A673 (cell line): ENCODE results near the gene METTL1. TPM values are rescaled to one million over a fixed set of nuclear protein-coding genes. Genes with fewer than 3 reads are reported as not detected.

Experiments
- BruUV-seq: library from RNA; stranded (reverse); fragments of 400-500 nt; replicated peaks from 2 replicates; lab custom pipeline; 2021; lab: Mats Ljungman, UMichigan
- CTCF ChIA-PET: fragments of 300-600 bp; sonication (Branson Sonifier 250); formaldehyde crosslinking; loops from one replicate; lab custom pipeline; 2022; ENCODE audit warnings: antibody characterized with exemption; lab: Charles Lee
- POLR2A ChIA-PET: fragments of 300-600 bp; sonication (Branson Sonifier 250); formaldehyde crosslinking; loops from one replicate; lab custom pipeline; 2022; ENCODE audit warnings: antibody characterized with exemption; ENCODE audit not compliant: low non-redundant PET; lab: Charles Lee
- DNase-seq: peaks from one replicate; pipeline ENCODE4 v3.0.0-alpha.2; 2015; ENCODE audit warnings: low spot score
- H3K27ac ChIP-seq: fragments of 200-600 bp; sonication (generic); 2 replicates; pipeline ENCODE4 v1.5.1; 2016; ENCODE audit warnings: mixed run types, low read depth, mild to moderate bottlenecking, mixed read lengths, antibody characterized with exemption, low read length; ENCODE audit not compliant: poor library complexity, severe bottlenecking
- H3K27me3 ChIP-seq: fragments of 200-600 bp; sonication (generic); replicated peaks from 2 replicates; pipeline ENCODE4 v1.6.1; 2017; ENCODE audit warnings: mixed run types, low read depth, mild to moderate bottlenecking, mixed read lengths, antibody characterized with exemption, low read length; ENCODE audit not compliant: insufficient read depth, poor library complexity
- H3K36me3 ChIP-seq: fragments of 200-600 bp; sonication (generic); 2 replicates; pipeline ENCODE4 v1.6.1; 2016; ENCODE audit warnings: mixed run types, mild to moderate bottlenecking, mixed read lengths, antibody characterized with exemption, low read length; ENCODE audit not compliant: insufficient read depth, poor library complexity, severe bottlenecking
- H3K4me1 ChIP-seq: fragments of 200-600 bp; sonication (generic); 2 replicates; pipeline ENCODE4 v1.6.1; 2017; ENCODE audit warnings: mixed run types, mild to moderate bottlenecking, mixed read lengths, antibody characterized with exemption, low read length; ENCODE audit not compliant: insufficient read depth, poor library complexity, severe bottlenecking
- H3K4me3 ChIP-seq: fragments of 200-600 bp; sonication (generic); 2 replicates; pipeline ENCODE4 v1.5.1; 2016; ENCODE audit warnings: low read depth, mixed run types, mild to moderate bottlenecking, mixed read lengths, low read length; ENCODE audit not compliant: poor library complexity, severe bottlenecking
- H3K9me3 ChIP-seq: fragments of 200-600 bp; sonication (generic); 2 replicates; pipeline ENCODE4 v1.6.1; 2016; ENCODE audit warnings: mixed run types, low read depth, mild to moderate bottlenecking, mixed read lengths, antibody characterized with exemption, low read length; ENCODE audit not compliant: poor library complexity, severe bottlenecking
- CTCF ChIP-seq: fragments of 300-800, 200-600 bp; sonication (generic); conservative IDR thresholded peaks from 2 replicates; pipeline ENCODE4 v1.5.1; 2017; ENCODE audit warnings: low read depth, mild to moderate bottlenecking, antibody characterized with exemption, low read length, moderate library complexity, mixed read lengths
- EZH2 ChIP-seq: fragments of 200-600 bp; sonication (generic); IDR thresholded peaks from 2 replicates; pipeline ENCODE4 v1.6.1; 2017; ENCODE audit warnings: borderline replicate concordance, low read depth, mild to moderate bottlenecking, mixed read lengths, antibody characterized with exemption, low read length; ENCODE audit not compliant: poor library complexity, severe bottlenecking
- intact Hi-C: fragments of 100-400 bp; cut with micrococcal nuclease; formaldehyde crosslinking; loops from one replicate; pipeline ENCODE4 v1.10.0; 2022; ENCODE audit not compliant: unreplicated experiment
- total RNA-seq: library from RNA; stranded (reverse); gene quantifications from 2 replicates; pipeline ENCODE4 v1.2.3, GENCODE V29; 2021

METTL1 gene
- total RNA-seq, 1 experiment from 2014 or later: 55.6 TPM

- Histone ChIP-seq H3K27ac (no peak overlapping the region), H3K27me3 (no peaks in the 10 kb centered on the region), H3K36me3 (peaks cover 15% of the 10 kb centered on the region), H3K9me3 (no peaks in the 10 kb centered on the region), H3K4me3 (no peak overlapping the region), H3K4me1 (no peaks in the 10 kb centered on the region)
- POLR2A ChIA-PET: no interaction called here
- BruUV-seq: TSS peak; percentile 85
- intact Hi-C loops: no loop called here
- DNase-seq: no peak
- CTCF ChIA-PET: no interaction called here
- TF ChIP-seq CTCF (no peak), EZH2 (no peak)
Observed at GRCh38 chr12:57720606-57721595, 51.0 kb downstream of the METTL1 start.

GRCh38 chr12:57719777-57720605 is 51.9 kb downstream of the METTL1 start:
- ChIA-PET CTCF (no interaction called here), POLR2A (no interaction called here)
- BruUV-seq: no TSS peak
- no peak for DNase-seq
- intact Hi-C loops: no loop called here
- TF ChIP-seq EZH2 (no peak), CTCF (no peak)
- H3K27ac ChIP-seq: no peak overlapping the region
- no peaks in the 10 kb centered on the region for H3K4me1 ChIP-seq
- no peaks in the 10 kb centered on the region for H3K27me3 ChIP-seq
- peaks cover 15% of the 10 kb centered on the region for H3K36me3 ChIP-seq
- no peaks in the 10 kb centered on the region for H3K9me3 ChIP-seq
- H3K4me3 ChIP-seq: no peak overlapping the region

- TF ChIP-seq CTCF (no peak), EZH2 (no peak)
- CTCF ChIA-PET: no interaction called here
- intact Hi-C loops: no loop called here
Observed at GRCh38 chr12:57718641-57719528, 53.0 kb downstream of the METTL1 start.

More at GRCh38 chr12:57718641-57719528, 53.0 kb downstream of the METTL1 start:
- H3K9me3 ChIP-seq: no peaks in the 10 kb centered on the region
- DNase-seq: no peak
- H3K4me1 ChIP-seq: no peaks in the 10 kb centered on the region
- H3K4me3 ChIP-seq: no peak overlapping the region
- H3K27me3 ChIP-seq: no peaks in the 10 kb centered on the region
- no TSS peak for BruUV-seq
- no peak overlapping the region for H3K27ac ChIP-seq
- peaks cover 15% of the 10 kb centered on the region for H3K36me3 ChIP-seq
- POLR2A ChIA-PET: no interaction called here
